Hepatocyte (in vitro differentiated cells): Measurements from ENCODE around the gene ADAM12.

Experiments
- CTCF ChIP-seq: fragments of 200-600 bp; sonication (generic); IDR thresholded peaks from 2 replicates; pipeline ENCODE4 v1.5.1; 2016; ENCODE audit warnings: antibody characterized with exemption, mild to moderate bottlenecking; ENCODE audit not compliant: poor library complexity
- EZH2 ChIP-seq: fragments of 200-600 bp; sonication (generic); IDR thresholded peaks from 2 replicates; pipeline ENCODE4 v1.6.1; 2016; ENCODE audit warnings: antibody characterized with exemption, mild to moderate bottlenecking, borderline replicate concordance

- no peak for TF ChIP-seq CTCF
- no peak for TF ChIP-seq EZH2
Measured at GRCh38 chr10:125967533-125967932, 420.7 kb downstream of the ADAM12 start.
